Measurements from ENCODE around the gene PTDSS2. TPM values are rescaled to one million over a fixed set of nuclear protein-coding genes. Genes with fewer than 3 reads are reported as not detected.

Gene PTDSS2
- total RNA-seq, 4 donors from 2014 or later: 22.3 to 31.0 (median 25.3) TPM

DNA sequence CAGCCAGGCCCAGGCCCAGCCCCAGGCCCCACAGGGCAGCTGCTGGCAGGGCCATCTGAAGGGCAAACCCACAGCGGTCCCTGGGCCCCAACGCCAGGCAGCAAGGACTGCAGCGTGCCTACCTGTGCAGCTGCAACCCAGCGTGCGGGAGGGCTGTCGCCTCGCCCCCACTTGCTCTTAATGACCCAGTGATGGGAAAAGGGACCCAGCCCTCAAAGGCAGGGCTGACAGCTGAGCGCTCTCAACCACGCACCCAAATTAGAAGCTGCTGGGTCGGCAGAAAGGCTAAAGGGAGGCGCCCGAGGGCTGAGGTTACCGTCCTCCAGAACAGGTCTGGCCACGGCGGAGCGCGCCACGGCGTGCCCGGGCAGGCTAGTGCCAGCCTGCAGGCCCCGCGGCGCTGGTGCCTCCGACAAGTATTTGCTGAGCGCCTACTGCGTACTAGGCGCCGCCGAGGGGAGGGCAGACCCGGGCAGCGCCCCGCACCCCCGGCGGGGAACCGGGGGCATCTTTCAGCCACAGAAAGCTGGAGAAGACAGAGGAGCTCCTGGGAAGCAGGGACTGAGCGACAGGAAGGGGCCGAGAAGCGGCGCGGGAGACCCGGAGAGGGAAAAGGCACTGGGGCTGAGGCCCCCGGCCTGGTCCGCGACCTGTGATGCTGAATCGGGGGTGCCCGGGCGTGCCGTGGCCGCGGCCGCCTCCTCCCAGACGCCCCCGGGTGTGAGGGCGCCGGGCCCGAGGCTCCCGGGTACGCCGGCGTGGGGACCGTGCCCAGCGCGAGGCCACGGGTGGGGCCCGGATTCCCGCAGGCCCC lies 84.5 kb downstream of the PTDSS2 start:
- DNase-seq (ENCODE audit: low spot score in 2 of 2): peak; percentile 85 to 88
- Histone ChIP-seq H3K9me3 (no peaks in the 10 kb centered on the region), H3K4me3 (peak overlapping the region; percentile 91), H3K36me3 (peaks cover 31% of the 10 kb centered on the region), H3K27ac (peak overlapping the region; percentile 96), H3K4me1 (peaks cover 52% of the 10 kb centered on the region), H3K27me3 (no peaks in the 10 kb centered on the region)
- 73% methylated on average over 3 of the region's 66 CpGs for WGBS
- TF ChIP-seq POLR2AphosphoS5 (IDR thresholded peaks at IDR 0.05) (peak in 2 of 3 donors; percentile 89 to 92), POLR2A (IDR thresholded peaks at IDR 0.05) (no peak)

DNA sequence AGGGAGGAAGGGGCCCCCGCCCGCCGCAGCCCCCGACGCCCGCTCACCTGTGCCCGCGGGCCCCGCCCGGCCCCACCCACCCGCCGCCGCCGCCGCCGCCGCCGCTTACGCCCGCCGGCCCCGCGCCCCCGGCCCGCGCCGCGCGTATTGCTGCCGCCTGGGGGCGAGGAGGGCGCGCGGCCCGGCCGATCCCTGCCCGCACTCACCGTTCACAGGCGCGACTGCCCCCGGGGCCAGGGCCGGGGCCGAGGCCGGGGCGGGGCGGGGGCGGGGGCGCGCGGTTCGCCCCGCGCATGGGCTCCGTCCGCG lies 85.1 kb downstream of the PTDSS2 start:
- Histone ChIP-seq H3K27me3 (no peaks in the 10 kb centered on the region), H3K27ac (peak overlapping the region; percentile 96), H3K4me1 (peaks cover 52% of the 10 kb centered on the region), H3K9me3 (no peaks in the 10 kb centered on the region), H3K36me3 (peaks cover 29% of the 10 kb centered on the region), H3K4me3 (peak overlapping the region; percentile 91)
- no peak for DNase-seq (ENCODE audit: low spot score in 2 of 2)
- WGBS: no CpG with 5 or more reads among the region's 56 CpGs
- TF ChIP-seq POLR2AphosphoS5 (IDR thresholded peaks at IDR 0.05) (no peak), EP300 (IDR thresholded peaks at IDR 0.05) (no peak), POLR2A (IDR thresholded peaks at IDR 0.05) (no peak)
- TF ChIP-seq, protein P1, sequence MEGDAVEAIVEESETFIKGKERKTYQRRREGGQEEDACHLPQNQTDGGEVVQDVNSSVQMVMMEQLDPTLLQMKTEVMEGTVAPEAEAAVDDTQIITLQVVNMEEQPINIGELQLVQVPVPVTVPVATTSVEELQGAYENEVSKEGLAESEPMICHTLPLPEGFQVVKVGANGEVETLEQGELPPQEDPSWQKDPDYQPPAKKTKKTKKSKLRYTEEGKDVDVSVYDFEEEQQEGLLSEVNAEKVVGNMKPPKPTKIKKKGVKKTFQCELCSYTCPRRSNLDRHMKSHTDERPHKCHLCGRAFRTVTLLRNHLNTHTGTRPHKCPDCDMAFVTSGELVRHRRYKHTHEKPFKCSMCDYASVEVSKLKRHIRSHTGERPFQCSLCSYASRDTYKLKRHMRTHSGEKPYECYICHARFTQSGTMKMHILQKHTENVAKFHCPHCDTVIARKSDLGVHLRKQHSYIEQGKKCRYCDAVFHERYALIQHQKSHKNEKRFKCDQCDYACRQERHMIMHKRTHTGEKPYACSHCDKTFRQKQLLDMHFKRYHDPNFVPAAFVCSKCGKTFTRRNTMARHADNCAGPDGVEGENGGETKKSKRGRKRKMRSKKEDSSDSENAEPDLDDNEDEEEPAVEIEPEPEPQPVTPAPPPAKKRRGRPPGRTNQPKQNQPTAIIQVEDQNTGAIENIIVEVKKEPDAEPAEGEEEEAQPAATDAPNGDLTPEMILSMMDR (IDR thresholded peaks at IDR 0.05): no peak

DNA sequence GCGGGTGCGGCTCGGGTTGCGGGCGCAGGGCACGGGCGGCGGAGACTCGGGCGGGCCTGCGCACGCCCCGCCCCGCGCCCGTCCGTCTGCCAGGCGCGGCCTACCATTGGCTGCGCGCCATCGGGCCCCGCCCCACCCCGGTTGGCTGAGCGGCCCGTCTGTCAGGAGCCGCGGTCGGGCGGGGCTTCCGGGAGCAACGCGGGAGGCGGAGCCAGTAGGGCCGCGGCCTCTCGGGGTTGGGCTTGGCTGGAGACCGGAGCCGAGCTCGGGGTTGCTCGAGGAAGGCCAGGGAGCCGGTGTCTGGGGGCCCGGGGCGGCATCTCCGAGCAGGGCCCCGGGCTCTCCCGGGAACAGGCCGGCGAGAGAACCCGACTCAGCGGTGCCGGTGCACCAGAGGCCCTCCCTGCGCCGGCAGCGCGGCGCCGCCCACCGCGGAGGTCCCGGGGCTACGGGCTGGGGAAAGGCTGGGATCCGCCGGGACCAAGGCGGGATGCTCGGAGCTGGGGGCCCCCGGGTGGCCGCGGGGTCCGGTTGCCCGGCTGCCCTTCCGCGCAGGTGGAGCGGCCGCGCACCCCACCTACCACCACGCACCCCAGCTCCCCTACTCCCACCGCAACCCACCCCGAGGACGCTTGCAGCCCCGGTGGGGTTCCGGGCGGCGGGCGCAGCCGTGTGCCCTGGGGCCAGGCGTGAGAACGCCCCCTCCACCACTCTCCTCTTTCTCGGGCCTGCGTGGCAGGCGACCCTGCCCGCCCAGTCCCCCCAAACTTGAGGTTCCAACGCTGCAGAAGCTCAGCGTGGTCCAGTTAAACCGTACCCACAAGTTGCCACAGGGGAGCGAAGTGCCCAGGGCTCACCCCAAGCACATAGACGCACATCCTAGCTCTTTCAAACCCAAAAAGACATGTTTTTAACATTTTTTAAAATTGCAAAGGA lies 85.7 kb downstream of the PTDSS2 start, which contains the start of gene HRAS:
Gene HRAS (minus strand): TSS at position 58 of the 936 bp plus-strand sequence.
- TF ChIP-seq POLR2A (IDR thresholded peaks at IDR 0.05) (no peak), POLR2AphosphoS5 (IDR thresholded peaks at IDR 0.05) (peak in 1 of 3 donors; percentile 23), EP300 (IDR thresholded peaks at IDR 0.05) (no peak)
- TF ChIP-seq, protein P1 (IDR thresholded peaks at IDR 0.05): no peak
- 4% methylated on average over 41 of the region's 97 CpGs for WGBS
- H3K9me3 ChIP-seq: no peaks in the 10 kb centered on the region
- H3K4me1 ChIP-seq: peaks cover 52% of the 10 kb centered on the region
- peak within 1 kb of the TSS; percentile 91 for H3K4me3 ChIP-seq
- H3K36me3 ChIP-seq: peaks cover 28% of the 10 kb centered on the region
- DNase-seq (ENCODE audit: low spot score in 2 of 2): peak; percentile 95 to 98
- H3K27ac ChIP-seq: peak within 1 kb of the TSS; percentile 96
- H3K27me3 ChIP-seq: no peaks in the 10 kb centered on the region

DNA sequence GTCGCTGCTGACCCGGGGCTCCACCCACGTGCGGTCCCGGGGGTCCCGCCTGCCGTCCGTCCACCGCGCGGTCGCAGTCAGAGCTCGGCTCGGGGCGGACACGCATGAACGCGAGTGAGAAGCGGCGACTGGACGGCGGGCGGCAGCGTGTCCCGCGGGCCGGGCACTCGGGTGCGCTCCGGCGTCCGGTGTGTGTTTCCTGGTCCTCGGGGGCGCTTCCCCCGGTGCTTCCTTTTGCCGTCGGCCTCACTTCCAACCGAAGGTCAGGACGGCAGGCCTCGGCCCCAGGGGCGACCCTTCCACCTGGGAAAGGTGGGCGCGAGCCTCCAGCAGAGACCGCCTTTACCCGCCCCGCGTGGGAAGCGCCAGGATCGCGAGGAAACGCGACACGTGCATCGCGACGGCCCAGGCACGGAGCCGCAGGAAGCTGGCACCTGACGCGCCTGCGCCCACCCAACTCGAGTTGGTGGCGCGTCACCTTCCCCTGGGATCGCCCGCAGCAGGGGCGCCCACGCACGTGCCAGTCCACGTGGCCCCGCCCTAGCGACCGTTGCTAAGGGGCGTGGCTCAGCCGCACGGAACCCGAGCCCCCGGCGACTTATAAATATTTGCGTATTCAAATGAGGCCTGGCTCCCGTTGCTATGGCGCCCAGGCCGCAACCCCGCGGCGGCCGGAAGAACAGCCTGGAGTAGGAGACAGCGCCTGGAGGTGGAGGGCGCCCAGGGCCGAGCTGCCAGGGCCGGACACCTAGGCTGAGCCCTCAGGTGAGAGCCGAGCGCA lies 87.0 kb downstream of the PTDSS2 start, which contains the start of gene LRRC56:
Gene LRRC56 (plus strand): TSS at position 687 of the 781 bp plus-strand sequence. CDS start 3,158 bp downstream, outside the sequence.
- TF ChIP-seq POLR2A (IDR thresholded peaks at IDR 0.05): no peak
- peak; percentile 10 to 86 (median 79) for TF ChIP-seq POLR2AphosphoS5 (IDR thresholded peaks at IDR 0.05)
- TF ChIP-seq EP300 (IDR thresholded peaks at IDR 0.05): no peak
- Histone ChIP-seq H3K4me3 (peak within 1 kb of the TSS; percentile 91), H3K9me3 (no peaks in the 10 kb centered on the region), H3K36me3 (peaks cover 16% of the 10 kb centered on the region), H3K27ac (peak within 1 kb of the TSS; percentile 96), H3K27me3 (no peaks in the 10 kb centered on the region), H3K4me1 (peaks cover 52% of the 10 kb centered on the region)
- no CpG with 5 or more reads among the region's 93 CpGs for WGBS
- peak; percentile 90 to 91 for DNase-seq (ENCODE audit: low spot score in 2 of 2)

DNA sequence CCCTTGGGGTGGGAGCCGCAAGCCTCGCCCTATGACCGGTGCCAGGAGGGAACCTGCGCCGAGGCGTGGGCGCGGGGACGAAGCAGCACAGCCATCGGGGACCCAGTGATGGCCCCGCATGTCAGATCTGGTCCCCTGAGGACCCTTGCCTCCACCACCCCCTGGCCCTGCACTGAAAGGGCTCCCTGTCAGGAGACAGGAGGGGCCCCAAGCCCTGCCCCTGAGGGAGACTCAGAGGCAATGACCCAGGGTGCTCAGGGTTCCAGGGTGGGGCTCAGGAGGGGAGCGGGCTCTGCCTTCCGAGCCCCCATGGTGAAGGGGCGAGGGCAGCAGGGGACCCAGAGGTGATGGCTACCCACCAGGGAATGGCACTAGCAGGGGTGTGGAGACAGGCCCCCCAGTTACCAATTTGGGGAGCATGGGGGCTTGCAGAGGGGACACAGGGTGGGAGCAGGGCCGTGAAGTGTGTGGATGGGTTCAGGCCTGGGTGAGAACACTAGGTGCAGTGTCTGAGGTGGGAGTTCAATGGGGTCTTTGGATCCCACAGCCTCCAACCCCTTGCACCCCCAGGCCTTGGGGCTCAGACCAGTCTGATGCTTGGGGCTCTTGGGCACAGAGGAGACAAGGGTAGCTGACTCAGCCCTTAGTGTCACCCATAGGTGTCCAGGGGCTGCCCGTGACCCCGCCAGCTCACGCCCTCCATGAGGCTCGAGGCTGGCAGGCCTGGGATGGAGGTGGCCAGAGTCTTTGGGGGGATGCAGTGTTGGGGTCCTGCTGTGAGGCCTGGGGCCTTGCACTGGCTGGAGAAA lies 87.7 kb downstream of the PTDSS2 start:
- peak overlapping the region; percentile 91 for H3K4me3 ChIP-seq

More for the DNA sequence above, 87.7 kb downstream of the PTDSS2 start:
- peaks cover 45% of the 10 kb centered on the region for H3K4me1 ChIP-seq
- WGBS: 83% methylated on average over 3 of the region's 19 CpGs
- H3K36me3 ChIP-seq: peaks cover 9% of the 10 kb centered on the region
- DNase-seq (ENCODE audit: low spot score in 2 of 2): peak; percentile 66 to 74
- peak overlapping the region; percentile 96 for H3K27ac ChIP-seq
- TF ChIP-seq POLR2A (IDR thresholded peaks at IDR 0.05) (no peak), POLR2AphosphoS5 (IDR thresholded peaks at IDR 0.05) (no peak), EP300 (IDR thresholded peaks at IDR 0.05) (no peak)
- TF ChIP-seq, protein P1 (IDR thresholded peaks at IDR 0.05): no peak
- H3K27me3 ChIP-seq: no peaks in the 10 kb centered on the region
- no peaks in the 10 kb centered on the region for H3K9me3 ChIP-seq

Measured in suprapubic skin (tissue), 4 donors.